H1 (cell line): ENCODE measurements around the gene RHOBTB3. TPM values are rescaled to one million over a fixed set of nuclear protein-coding genes. Genes with fewer than 3 reads are reported as not detected.

Experiments used
- CHD1 ChIP-seq: IDR thresholded peaks from 2 replicates; pipeline ENCODE4 v1.6.1; 2012; ENCODE audit warnings: low read depth, low read length, improper control_type of control experiment
- EZH2 ChIP-seq: fragments of 200-600 bp; sonication (generic); IDR thresholded peaks from 2 replicates; pipeline ENCODE4 v1.7.1; 2012; ENCODE audit warnings: low read depth, mild to moderate bottlenecking, moderate library complexity, low read length, inconsistent platforms; ENCODE audit not compliant: severe bottlenecking
- RFX5 ChIP-seq: IDR thresholded peaks from 2 replicates; pipeline ENCODE4 v1.6.1; 2011; ENCODE audit warnings: low read depth, low read length, improper control_type of control experiment, borderline replicate concordance
- polyA plus RNA-seq, 7 experiments: library from polyadenylated mRNA; depleted of rRNA in 3 of 7; stranded (reverse) in 5 of 7; unstranded in 2 of 7; fragments of >200 nt in 5 of 7; fragments of 200-250 nt in 2 of 7; gene quantifications; 1 replicate in 5 of 7; 2 replicates in 1 of 7; 4 replicates in 1 of 7; pipeline versions ENCODE4 v1.2.1 to v1.2.3, GENCODE V29; 2011 to 2013; ENCODE audit warnings: missing spikeins in 2 of 7, mixed read lengths in 2 of 7
- total RNA-seq: library from RNA; stranded (reverse); fragmentation: NEBNext Ultra II Directional; extraction: Animal tissue kit (Norgen Biotek cat#: 25700); gene quantifications from 2 replicates; pipeline ENCODE4 v1.2.1, GENCODE V29; 2021

RHOBTB3 gene
- total and polyA plus RNA-seq, 2 of the 8 experiments (the other 6 are each of a cell fraction or from before 2014, with no cell fraction given): 8.2 to 17.5 TPM

GRCh38 chr5:95699337-95699736 is 31.8 kb upstream of the RHOBTB3 start (continued):
- no peak for TF ChIP-seq EZH2
- no peak for TF ChIP-seq CHD1
- TF ChIP-seq RFX5: no peak
